ENCODE data around the gene SOX1.

SOX1 gene

GRCh38 chr13:112072534-112073244 lies 5.7 kb downstream of the SOX1 start:
- peak; percentile 58 for DNase-seq (ENCODE audit: low spot score)

DNA sequence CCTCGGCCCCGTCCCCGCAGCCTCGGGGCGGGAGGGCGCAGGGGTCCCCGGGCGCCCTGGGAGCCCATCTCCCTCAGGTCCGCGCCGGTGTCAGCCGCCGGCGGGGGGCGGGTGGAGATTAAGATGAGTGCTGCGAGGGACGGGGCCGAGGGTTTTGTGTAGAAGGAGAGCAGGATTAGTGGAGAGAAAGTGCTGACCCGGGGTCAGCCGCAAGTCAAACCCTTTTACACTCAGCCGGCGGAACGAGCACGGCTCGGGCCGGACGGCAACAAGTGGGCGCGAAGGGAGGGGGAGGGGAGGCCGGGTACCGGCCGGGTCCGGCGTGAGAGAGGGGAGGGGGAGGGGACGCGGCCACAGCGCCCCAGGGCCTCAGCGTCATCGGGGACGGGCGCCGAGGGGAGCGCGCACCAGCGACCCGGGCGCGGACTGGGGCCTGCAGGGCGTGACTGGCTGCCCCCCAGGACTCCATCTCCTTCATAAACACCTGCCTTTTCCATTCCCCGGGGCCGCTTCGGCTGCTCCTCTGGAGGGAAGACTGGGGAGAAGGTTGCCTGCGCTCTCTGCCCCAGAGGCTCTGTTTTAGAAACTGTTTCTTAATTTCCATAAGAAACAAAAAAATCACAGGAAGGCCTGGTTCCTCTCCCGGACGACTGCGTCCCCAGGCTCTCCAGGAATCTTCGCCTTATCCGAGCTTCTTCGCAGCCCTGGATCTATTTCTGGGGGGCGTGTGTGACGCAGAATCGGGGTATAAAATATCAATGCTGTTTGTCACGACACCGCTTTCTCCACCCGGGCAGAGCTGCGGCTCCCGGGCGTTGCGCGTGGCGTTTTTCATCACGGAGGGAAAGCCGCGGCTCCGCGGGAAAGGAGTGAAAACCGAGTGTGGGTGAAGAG lies 6.5 kb downstream of the SOX1 start:
- no peak for DNase-seq (ENCODE audit: low spot score)

DNA sequence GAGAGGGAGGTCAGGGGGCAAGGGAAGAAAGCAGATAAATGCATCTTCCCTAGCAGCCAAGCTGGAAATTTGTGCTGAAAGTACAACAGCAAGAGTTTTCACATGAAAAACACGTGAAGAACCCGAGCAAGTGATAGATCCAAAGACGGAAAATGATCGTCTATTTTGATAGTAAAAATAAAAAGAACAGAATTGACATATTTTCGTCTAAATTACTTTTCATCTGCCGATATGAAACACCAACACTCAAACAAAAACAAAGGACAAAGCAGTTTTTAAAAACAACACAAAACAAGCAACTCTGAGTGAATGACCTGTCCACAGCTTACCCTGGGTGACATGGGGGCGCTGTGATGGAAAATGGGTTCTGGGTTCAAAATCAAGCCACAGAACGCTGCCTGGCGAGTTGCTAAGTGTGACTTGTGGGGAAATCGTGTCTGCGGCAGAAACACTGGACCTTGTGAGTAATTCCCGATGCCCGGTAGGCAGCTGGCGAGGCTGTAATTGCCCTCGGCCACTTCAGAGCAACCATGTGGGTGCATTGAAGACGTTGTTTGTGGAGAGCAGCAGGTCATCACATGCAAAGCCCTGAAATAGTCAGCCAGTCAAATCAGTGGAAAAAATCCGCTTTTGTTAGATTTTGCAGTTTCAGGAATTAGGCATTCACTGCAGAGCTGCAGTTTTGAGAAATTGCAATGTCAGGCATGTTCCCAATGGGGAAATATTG lies 7.4 kb downstream of the SOX1 start:
- DNase-seq (ENCODE audit: low spot score) = no peak

GRCh38 chr13:112077729-112078128 lies 10.8 kb downstream of the SOX1 start:
- no peak for DNase-seq (ENCODE audit: low spot score)

- no peak for DNase-seq (ENCODE audit: low spot score)
Observed at GRCh38 chr13:112078216-112078615, 11.3 kb downstream of the SOX1 start.

DNA sequence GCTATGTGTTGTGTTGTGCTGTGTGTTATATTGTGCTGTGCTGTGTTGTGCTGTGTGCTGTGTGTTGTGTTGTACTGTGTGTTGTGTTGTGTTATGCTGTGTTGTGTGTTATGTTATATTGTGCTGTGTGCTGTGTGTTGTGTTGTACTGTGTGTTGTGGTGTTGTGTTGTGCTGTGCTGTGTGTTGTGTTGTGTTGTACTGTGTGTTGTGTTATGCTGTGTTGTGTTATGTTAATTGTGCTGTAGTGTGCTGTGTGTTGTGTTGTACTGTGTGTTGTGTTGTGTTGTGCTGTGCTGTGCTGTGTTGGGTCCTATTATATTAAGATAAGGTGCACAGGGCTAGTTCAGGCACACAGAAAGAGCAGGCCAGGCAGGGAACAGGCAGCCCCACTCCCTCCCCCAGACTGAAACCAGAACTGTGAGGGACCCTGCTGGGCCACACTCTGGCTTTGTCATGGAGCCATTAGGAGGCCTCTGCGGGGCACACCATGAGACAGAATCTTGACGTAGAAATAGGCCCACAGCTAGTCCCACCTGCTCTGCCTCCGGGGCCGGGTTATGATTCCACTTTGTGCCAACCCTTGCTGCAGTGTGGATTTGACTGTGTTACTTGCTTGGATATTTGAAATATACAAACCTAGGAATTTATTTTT lies 12.1 kb downstream of the SOX1 start:
- DNase-seq (ENCODE audit: low spot score) = no peak

DNA sequence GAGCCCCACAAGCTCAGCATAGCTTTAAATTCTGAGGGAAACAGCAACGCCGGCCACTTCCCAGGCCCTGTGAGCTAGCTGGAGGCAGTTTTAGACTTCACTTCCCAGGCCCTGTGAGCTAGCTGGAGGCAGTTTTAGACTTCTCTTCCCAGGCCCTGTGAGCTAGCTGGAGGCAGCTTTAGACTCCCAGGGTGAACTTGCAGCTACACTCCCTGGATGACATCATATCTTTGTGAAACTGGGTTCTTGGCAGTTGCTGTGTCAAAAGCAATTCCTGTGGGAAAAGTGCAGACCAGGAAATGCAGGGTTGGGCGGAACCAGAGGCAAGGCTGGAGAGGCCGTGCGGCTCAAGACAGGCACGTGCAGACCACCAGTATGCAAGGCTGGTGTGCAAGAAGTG lies 12.7 kb downstream of the SOX1 start:
- no peak for DNase-seq (ENCODE audit: low spot score)

DNA sequence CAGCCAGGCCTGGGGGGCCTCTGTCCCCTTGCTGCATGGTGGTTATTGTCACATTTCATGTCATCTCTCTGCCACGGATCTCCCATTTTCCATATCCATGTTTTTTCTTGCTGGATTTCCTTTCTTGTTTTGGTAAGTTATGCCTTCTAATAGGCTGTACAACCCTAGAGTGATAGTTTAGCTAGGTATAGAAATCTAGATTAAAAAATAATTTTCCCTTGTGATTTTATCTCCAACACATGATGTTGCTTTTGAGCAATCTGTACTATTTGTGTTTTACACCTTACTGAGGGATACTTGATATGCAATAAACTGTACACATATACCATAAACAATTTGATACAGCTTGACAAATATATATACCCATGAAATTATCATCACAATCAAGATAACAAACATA lies 17.0 kb downstream of the SOX1 start:
- no peak for DNase-seq (ENCODE audit: low spot score)

DNA sequence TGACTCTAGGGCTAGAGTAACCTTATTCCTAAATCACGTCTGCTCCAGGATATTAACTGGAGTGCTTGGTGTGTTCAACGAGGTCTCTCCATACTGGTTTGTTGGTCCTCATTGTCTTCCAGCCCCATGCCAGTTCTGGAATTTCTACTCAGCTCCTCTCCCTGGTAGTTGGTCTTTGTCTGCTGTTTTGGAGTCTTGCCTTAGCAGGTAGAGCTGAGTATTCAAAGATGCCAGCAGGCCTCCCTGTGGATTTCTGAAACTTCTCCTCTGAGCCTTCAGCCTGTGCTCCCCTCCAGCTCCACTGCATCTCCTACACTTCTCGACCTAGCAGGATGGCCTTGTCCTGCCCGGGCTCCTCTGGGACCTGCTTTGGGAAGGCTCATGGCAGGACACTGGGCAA lies 25.5 kb downstream of the SOX1 start:
- DNase-seq (ENCODE audit: low spot score) = no peak

- no peak for DNase-seq (ENCODE audit: low spot score)
Observed at GRCh38 chr13:112095354-112095753, 28.4 kb downstream of the SOX1 start.

DNA sequence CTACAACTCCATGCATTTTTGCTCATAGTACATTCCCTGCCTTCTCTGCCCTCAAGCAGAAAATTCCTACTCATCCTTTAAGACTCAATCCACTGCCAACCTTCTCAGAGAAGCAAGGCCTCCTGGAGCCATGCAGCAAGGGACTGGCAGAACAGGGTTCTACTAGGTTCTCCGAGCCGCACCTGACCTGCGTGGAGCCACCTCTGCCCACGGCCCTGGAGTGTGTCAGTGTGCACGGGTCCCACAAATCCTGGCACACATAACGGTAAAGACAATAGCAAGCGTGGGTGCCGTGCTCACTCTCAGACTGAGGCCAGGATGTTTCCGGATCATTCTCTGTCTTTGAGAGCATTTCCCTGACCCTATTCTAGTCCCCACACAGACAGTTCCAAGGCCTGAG lies 30.0 kb downstream of the SOX1 start:
- no peak for DNase-seq (ENCODE audit: low spot score)

DNA sequence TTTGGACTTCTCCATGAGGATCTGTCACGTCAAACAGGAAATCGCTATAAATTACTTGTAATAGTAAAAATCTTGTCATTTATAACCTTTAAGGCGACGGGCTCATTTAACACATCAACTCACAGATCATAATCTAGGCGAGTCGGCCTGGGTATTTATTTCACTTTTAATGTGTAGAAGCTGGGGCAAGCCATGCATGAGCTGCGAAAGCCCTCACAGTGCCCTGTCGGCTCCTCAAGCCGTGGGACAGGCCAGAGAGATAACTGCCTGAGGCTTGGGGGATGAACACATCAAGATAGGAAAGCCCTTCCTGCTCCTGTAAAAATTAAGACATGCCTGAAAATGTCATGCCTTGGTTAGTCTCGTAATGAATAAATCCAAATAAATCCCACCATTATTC lies 30.8 kb downstream of the SOX1 start:
- DNase-seq (ENCODE audit: low spot score) = no peak

DNA sequence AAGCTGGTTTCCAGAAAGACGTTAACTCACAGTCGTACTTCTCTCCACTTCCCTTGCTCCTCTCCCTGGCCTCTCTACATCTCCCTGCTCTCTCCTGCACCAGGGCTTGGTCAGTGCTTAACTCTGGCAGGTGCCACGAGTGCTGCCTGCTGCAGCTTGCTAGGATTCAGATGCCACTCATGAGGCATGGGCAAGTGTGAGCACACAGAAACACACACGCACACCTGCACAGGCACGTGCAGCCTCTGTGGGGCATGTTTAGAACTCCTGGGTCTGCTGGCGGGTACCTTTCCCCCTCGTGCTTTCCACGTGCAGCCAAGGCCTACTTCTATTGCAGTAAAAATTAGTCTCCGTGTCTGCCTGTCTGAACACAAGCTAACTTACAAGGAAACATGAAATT lies 31.8 kb downstream of the SOX1 start:
- DNase-seq (ENCODE audit: low spot score) = no peak

GRCh38 chr13:112101360-112101930 lies 34.5 kb downstream of the SOX1 start:
- DNase-seq (ENCODE audit: low spot score) = no peak

GRCh38 chr13:112102243-112102642 lies 35.3 kb downstream of the SOX1 start:
- no peak for DNase-seq (ENCODE audit: low spot score)

DNA sequence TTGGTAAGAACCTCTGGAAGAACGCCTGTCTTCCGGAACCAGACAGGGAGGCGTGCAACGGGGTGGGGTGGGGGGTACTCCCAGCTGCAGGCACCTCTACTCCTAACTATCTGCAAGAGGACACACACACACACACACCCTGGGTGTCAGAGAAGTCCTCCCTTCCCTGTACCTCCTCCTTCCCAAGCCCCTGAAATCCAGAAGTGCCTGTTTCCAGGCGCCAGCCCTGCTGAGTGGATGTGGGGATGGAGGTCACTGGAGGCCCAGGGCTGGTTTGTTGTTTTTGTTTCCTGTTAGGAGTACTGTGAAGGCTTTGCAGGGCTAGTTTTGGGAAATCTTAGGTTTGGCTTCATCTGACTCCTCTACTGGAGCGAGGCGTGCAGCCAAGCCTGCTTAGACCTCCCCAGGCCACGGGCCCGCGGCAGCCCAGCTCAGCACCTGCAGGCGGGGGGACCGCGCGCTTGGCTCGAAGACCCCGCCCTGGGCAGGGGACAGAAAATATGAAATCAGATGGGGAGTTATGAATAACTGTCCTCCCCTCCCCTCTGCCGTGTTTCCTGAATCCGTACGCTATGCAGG lies 36.4 kb downstream of the SOX1 start:
- DNase-seq (ENCODE audit: low spot score) = no peak

- peak; percentile 37 for DNase-seq (ENCODE audit: low spot score)
Observed at GRCh38 chr13:112103961-112104880, 37.3 kb downstream of the SOX1 start.

DNA sequence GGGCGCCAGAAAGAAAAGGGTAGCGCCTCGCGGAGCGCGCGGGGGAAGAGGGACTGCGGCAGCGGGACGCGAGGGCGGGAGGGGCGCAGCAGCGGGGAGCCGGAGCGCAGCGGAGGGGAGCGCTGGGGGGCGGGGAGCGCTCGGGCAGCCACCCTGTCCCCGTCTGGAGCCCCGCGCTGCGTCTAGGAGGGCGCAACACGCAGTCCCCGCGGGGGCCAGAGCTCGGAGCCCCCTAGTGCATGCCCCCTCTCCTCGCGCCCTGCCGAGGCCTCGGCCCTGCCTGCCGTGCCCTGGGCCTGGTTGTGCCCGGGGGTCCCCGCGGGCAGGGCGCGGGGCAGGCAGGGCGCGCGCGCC lies 37.9 kb downstream of the SOX1 start:
- no peak for DNase-seq (ENCODE audit: low spot score)

DNA sequence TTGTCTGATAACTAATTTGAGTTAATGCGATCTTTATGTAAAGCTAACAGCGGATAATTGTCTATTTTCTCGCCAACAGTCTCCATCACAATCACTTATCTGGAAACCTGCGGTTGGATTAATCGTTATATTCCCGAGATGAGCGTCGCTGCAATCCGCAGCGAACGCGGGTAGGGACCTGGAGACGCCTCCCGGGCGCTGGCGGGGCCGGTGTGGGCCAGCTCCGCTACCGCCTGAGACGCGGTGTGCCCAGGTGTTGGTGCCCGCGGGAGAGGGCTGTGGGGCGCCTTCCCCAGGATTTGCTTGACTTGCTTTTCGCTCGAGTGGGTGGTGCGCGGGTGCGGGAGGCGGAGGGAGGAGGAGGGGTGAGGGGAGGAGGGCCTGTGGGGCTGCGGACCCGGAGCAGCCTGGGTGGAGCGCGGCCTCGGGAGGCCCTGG lies 38.3 kb downstream of the SOX1 start:
- no peak for DNase-seq (ENCODE audit: low spot score)

DNA sequence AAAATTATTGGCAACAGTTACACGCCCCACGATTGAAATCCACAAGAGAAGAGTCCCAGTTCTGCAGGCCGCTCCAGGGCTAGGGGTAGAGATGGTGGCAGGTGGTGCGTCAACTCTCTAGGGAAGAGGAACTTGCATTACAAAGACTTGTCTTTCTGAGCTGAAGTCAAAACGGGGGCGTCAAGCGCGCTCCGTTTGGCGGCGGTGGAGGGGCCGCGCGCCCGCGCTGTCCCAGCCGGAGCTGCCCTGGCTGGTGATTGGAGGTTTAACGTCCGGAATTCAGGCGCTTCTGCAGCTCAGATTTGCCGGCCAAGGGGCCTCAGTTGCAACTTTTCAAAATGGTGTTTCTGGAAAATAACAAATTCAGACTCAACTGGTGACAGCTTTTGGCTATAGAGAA lies 38.9 kb downstream of the SOX1 start:
- DNase-seq (ENCODE audit: low spot score) = peak; percentile 7
